ENCODE measurements around the gene ACD. TPM values are rescaled to one million over a fixed set of nuclear protein-coding genes. Genes with fewer than 3 reads are reported as not detected.
A peak's percentile ranks its signal among the peaks of the same experiment; 100 is the strongest.

The ACD gene
- total RNA-seq, 1 donor from 2014 or later: 7.1 TPM

GRCh38 chr16:67656344-67657016, 3.6 kb downstream of the ACD start:
- intact Hi-C loops (cut with micrococcal nuclease): no loop called here
- Histone ChIP-seq H3K9me3 (replicated peaks) (no peaks in the 10 kb centered on the region), H3K27ac (replicated peaks) (no peak overlapping the region), H3K27me3 (ENCODE audit: low read depth) (peaks cover 49% of the 10 kb centered on the region), H3K4me1 (peaks cover 39% of the 10 kb centered on the region), H3K4me3 (no peak overlapping the region), H3K36me3 (peaks cover 6% of the 10 kb centered on the region)
- TF ChIP-seq CTCF (IDR thresholded peaks at IDR 0.05; ENCODE audit: borderline replicate concordance): no peak
- DNase-seq: no peak

GRCh38 chr16:67655363-67655762, 4.7 kb downstream of the ACD start:
- Histone ChIP-seq H3K9me3 (replicated peaks) (no peaks in the 10 kb centered on the region), H3K4me1 (peaks cover 30% of the 10 kb centered on the region), H3K27ac (replicated peaks) (no peak overlapping the region), H3K27me3 (ENCODE audit: low read depth) (peaks cover 60% of the 10 kb centered on the region), H3K36me3 (peaks cover 6% of the 10 kb centered on the region), H3K4me3 (no peak overlapping the region)
- intact Hi-C loops (cut with micrococcal nuclease): no loop called here
- TF ChIP-seq CTCF (IDR thresholded peaks at IDR 0.05; ENCODE audit: borderline replicate concordance): no peak
- no peak for DNase-seq

GRCh38 chr16:67654403-67654911, 5.6 kb downstream of the ACD start:
- peaks cover 69% of the 10 kb centered on the region for H3K27me3 ChIP-seq (ENCODE audit: low read depth)
- no peak overlapping the region for H3K4me3 ChIP-seq
- H3K9me3 ChIP-seq (replicated peaks): no peaks in the 10 kb centered on the region
- H3K27ac ChIP-seq (replicated peaks): no peak overlapping the region
- H3K4me1 ChIP-seq: peaks cover 28% of the 10 kb centered on the region
- peaks cover 6% of the 10 kb centered on the region for H3K36me3 ChIP-seq
- TF ChIP-seq CTCF (IDR thresholded peaks at IDR 0.05; ENCODE audit: borderline replicate concordance): no peak
- intact Hi-C loops (cut with micrococcal nuclease): no loop called here
- DNase-seq: no peak

- peak overlapping the region; percentile 60 for H3K4me3 ChIP-seq
- no peaks in the 10 kb centered on the region for H3K9me3 ChIP-seq (replicated peaks)
- peaks cover 74% of the 10 kb centered on the region for H3K27me3 ChIP-seq (ENCODE audit: low read depth)
- H3K4me1 ChIP-seq: peaks cover 28% of the 10 kb centered on the region
- TF ChIP-seq CTCF (IDR thresholded peaks at IDR 0.05; ENCODE audit: borderline replicate concordance): no peak
- no peak overlapping the region for H3K27ac ChIP-seq (replicated peaks)
- intact Hi-C loops (cut with micrococcal nuclease): no loop called here
- H3K36me3 ChIP-seq: peaks cover 6% of the 10 kb centered on the region
- DNase-seq: no peak
Measured at GRCh38 chr16:67653789-67654402, 6.2 kb downstream of the ACD start.

- intact Hi-C loops (cut with micrococcal nuclease): no loop called here
- H3K27ac ChIP-seq (replicated peaks): no peak overlapping the region
- H3K9me3 ChIP-seq (replicated peaks): no peaks in the 10 kb centered on the region
- no peak for DNase-seq
- peaks cover 81% of the 10 kb centered on the region for H3K27me3 ChIP-seq (ENCODE audit: low read depth)
- H3K36me3 ChIP-seq: peaks cover 6% of the 10 kb centered on the region
- H3K4me1 ChIP-seq: peaks cover 30% of the 10 kb centered on the region
- no peak for TF ChIP-seq CTCF (IDR thresholded peaks at IDR 0.05; ENCODE audit: borderline replicate concordance)
- H3K4me3 ChIP-seq: peak overlapping the region; percentile 60
Measured at GRCh38 chr16:67653128-67653788, 6.8 kb downstream of the ACD start.
